ENCODE measurements around the gene SSTR5. TPM values are rescaled to one million over a fixed set of nuclear protein-coding genes. Genes with fewer than 3 reads are reported as not detected.
"Not testable (repeated sequence)": the region's sequence is repeated elsewhere in the genome, so short reads cannot be mapped to it uniquely, and the experiment has no call there.

SSTR5 gene
- total RNA-seq (2014; rRNA removed; shearing (Covaris generic)): not detected in 2 replicates

- Histone ChIP-seq H3K9me3 (replicated peaks) (no peaks in the 10 kb centered on the region), H3K4me1 (replicated peaks) (no peaks in the 10 kb centered on the region), H3K4me3 (no peak within 1 kb of the TSS), H3K27me3 (replicated peaks) (peaks cover 81% of the 10 kb centered on the region), H3K27ac (no peak within 1 kb of the TSS), H3K36me3 (no peaks in the 10 kb centered on the region)
- DNase-seq (ENCODE audit: low read depth in 1 of 2, low spot score in 2 of 2): no peak
Observed at GRCh38 chr16:1072526-1073261, at the start of gene SSTR5. SSTR5 (plus strand) TSS chr16:1072747; CDS start chr16:1078869, 6,122 bp downstream.

DNA sequence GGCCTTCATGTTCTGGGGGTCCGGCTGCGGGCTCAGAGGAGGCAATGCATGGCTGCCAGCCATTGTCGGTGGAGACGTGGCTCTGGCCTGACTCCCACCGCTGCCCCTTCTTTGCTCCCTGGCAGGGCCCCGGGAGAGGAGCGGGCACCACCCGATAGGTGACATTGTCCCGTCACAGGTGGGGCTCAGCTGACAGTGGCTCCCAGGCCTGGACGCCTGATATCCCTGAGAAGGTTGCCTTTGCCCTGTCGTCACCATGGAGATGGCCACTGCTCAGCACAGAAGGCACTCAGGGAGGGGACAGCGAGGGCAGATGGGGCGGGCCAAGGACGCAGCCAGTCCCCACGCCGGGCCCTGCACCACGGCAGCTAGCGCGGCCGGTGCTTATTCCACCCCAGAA, 48.4 kb upstream of the SSTR5 start:
- no peak overlapping the region for H3K27ac ChIP-seq
- H3K4me3 ChIP-seq: no peak overlapping the region
- H3K9me3 ChIP-seq (replicated peaks): no peaks in the 10 kb centered on the region
- no peak for DNase-seq (ENCODE audit: low read depth in 1 of 2, low spot score in 2 of 2)
- peaks cover 15% of the 10 kb centered on the region for H3K4me1 ChIP-seq (replicated peaks)
- H3K27me3 ChIP-seq (replicated peaks): peaks cover 79% of the 10 kb centered on the region
- no peaks in the 10 kb centered on the region for H3K36me3 ChIP-seq

- H3K4me1 ChIP-seq (replicated peaks); H3K9me3 ChIP-seq (replicated peaks); H3K27ac ChIP-seq; H3K4me3 ChIP-seq; DNase-seq (ENCODE audit: low read depth in 1 of 2, low spot score in 2 of 2); H3K36me3 ChIP-seq: not testable (repeated sequence)
- peaks cover 77% of the 10 kb centered on the region for H3K27me3 ChIP-seq (replicated peaks)
Observed at GRCh38 chr16:1025183-1025809, 47.3 kb upstream of the SSTR5 start.

GRCh38 chr16:1026057-1026783, 46.3 kb upstream of the SSTR5 start:
- no peak overlapping the region for H3K27ac ChIP-seq
- H3K4me1 ChIP-seq (replicated peaks): peaks cover 4% of the 10 kb centered on the region
- peaks cover 74% of the 10 kb centered on the region for H3K27me3 ChIP-seq (replicated peaks)
- no peaks in the 10 kb centered on the region for H3K36me3 ChIP-seq
- H3K9me3 ChIP-seq (replicated peaks): no peaks in the 10 kb centered on the region
- H3K4me3 ChIP-seq: no peak overlapping the region
- no peak for DNase-seq (ENCODE audit: low read depth in 1 of 2, low spot score in 2 of 2)

DNA sequence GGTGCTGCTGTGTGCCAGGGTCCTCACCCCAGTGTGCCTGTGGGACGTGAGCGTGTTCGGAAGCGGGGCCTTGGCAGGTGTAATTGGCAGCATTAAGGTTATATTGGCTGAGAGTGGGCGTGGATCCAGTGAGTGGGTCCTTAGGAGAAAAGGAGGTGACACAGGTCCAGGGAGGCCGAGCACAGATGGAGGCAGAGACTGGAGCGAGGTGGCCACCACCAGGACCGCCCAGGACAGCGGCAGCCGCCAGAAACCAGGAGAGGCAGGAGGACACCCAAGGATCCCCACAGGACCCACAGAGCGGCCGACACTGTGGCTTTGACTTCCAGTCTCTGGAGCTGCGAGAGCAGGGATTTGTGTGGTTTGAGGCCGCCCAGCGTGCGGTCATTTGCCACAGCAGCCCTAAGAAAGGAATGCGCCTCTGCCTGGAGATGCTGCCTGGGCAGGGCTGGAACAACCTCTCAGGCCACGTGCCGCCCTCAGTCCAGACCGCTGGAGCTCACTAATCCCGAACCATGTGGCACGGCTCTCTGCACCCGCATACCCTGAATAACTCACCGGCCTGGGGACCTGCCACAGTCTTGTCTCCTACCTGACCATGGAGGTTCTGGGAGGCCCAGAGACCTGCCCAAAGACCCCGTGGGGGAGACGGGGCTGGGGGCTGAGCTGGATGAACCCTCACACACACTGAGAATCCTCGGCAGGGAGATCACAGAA, 45.6 kb upstream of the SSTR5 start:
- Histone ChIP-seq H3K27ac (no peak overlapping the region), H3K4me1 (replicated peaks) (peaks cover 4% of the 10 kb centered on the region), H3K27me3 (replicated peaks) (peaks cover 67% of the 10 kb centered on the region), H3K4me3 (no peak overlapping the region), H3K9me3 (replicated peaks) (no peaks in the 10 kb centered on the region), H3K36me3 (no peaks in the 10 kb centered on the region)
- DNase-seq (ENCODE audit: low read depth in 1 of 2, low spot score in 2 of 2): no peak

- Histone ChIP-seq H3K4me1 (replicated peaks) (peaks cover 4% of the 10 kb centered on the region), H3K4me3 (no peak overlapping the region), H3K9me3 (replicated peaks) (no peaks in the 10 kb centered on the region), H3K27ac (no peak overlapping the region), H3K27me3 (replicated peaks) (peaks cover 62% of the 10 kb centered on the region), H3K36me3 (no peaks in the 10 kb centered on the region)
- DNase-seq (ENCODE audit: low read depth in 1 of 2, low spot score in 2 of 2): no peak
Observed at GRCh38 chr16:1027501-1027815, 45.1 kb upstream of the SSTR5 start.

GRCh38 chr16:1028056-1028455, 44.5 kb upstream of the SSTR5 start:
- Histone ChIP-seq H3K36me3 (no peaks in the 10 kb centered on the region), H3K4me1 (replicated peaks) (peaks cover 4% of the 10 kb centered on the region), H3K4me3 (no peak overlapping the region), H3K27me3 (replicated peaks) (peaks cover 59% of the 10 kb centered on the region), H3K27ac (no peak overlapping the region), H3K9me3 (replicated peaks) (no peaks in the 10 kb centered on the region)
- no peak for DNase-seq (ENCODE audit: low read depth in 1 of 2, low spot score in 2 of 2)

GRCh38 chr16:1028524-1029258, 43.9 kb upstream of the SSTR5 start:
- H3K27me3 ChIP-seq (replicated peaks): peaks cover 52% of the 10 kb centered on the region
- H3K9me3 ChIP-seq (replicated peaks): no peaks in the 10 kb centered on the region
- no peak overlapping the region for H3K27ac ChIP-seq
- H3K4me1 ChIP-seq (replicated peaks): peaks cover 4% of the 10 kb centered on the region
- no peak for DNase-seq (ENCODE audit: low read depth in 1 of 2, low spot score in 2 of 2)
- no peak overlapping the region for H3K4me3 ChIP-seq
- no peaks in the 10 kb centered on the region for H3K36me3 ChIP-seq

GRCh38 chr16:1029259-1029545, 43.3 kb upstream of the SSTR5 start:
- H3K27ac ChIP-seq: no peak overlapping the region
- DNase-seq (ENCODE audit: low read depth in 1 of 2, low spot score in 2 of 2): no peak
- no peaks in the 10 kb centered on the region for H3K36me3 ChIP-seq
- no peaks in the 10 kb centered on the region for H3K9me3 ChIP-seq (replicated peaks)
- H3K4me1 ChIP-seq (replicated peaks): peaks cover 4% of the 10 kb centered on the region
- H3K27me3 ChIP-seq (replicated peaks): peaks cover 47% of the 10 kb centered on the region
- no peak overlapping the region for H3K4me3 ChIP-seq

- no peaks in the 10 kb centered on the region for H3K9me3 ChIP-seq (replicated peaks)
Observed at GRCh38 chr16:1030473-1030901, 42.1 kb upstream of the SSTR5 start.

GRCh38 chr16:1031666-1032065, 40.9 kb upstream of the SSTR5 start:
- DNase-seq (ENCODE audit: low read depth in 1 of 2, low spot score in 2 of 2): no peak
- Histone ChIP-seq H3K27me3 (replicated peaks) (peaks cover 48% of the 10 kb centered on the region), H3K4me3 (no peak overlapping the region), H3K27ac (no peak overlapping the region), H3K36me3 (no peaks in the 10 kb centered on the region), H3K4me1 (replicated peaks) (peaks cover 5% of the 10 kb centered on the region), H3K9me3 (replicated peaks) (no peaks in the 10 kb centered on the region)

More at GRCh38 chr16:1030473-1030901, 42.1 kb upstream of the SSTR5 start:
- DNase-seq (ENCODE audit: low read depth in 1 of 2, low spot score in 2 of 2): no peak
- no peak overlapping the region for H3K27ac ChIP-seq
- H3K4me1 ChIP-seq (replicated peaks): peaks cover 4% of the 10 kb centered on the region
- no peak overlapping the region for H3K4me3 ChIP-seq
- H3K27me3 ChIP-seq (replicated peaks): peaks cover 44% of the 10 kb centered on the region
- no peaks in the 10 kb centered on the region for H3K36me3 ChIP-seq

DNA sequence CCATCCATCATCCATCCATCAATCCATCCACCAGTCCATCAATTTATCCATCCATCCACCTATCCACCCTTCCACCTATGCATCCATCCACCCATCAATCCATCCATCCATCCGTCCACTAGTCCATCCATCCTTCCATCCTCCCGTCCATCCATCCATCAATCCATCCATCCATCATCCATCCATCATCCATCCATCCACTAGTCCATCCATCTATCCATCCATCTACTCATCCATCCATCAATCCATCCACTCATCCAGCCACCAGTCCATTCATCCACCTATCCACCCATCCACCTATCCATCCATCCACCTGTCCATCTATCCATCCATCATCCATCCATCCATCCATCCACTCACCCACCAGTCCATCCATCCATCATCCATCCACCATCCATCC, 39.9 kb upstream of the SSTR5 start:
- peaks cover 5% of the 10 kb centered on the region for H3K4me1 ChIP-seq (replicated peaks)
- no peaks in the 10 kb centered on the region for H3K9me3 ChIP-seq (replicated peaks)
- no peak overlapping the region for H3K27ac ChIP-seq
- peaks cover 46% of the 10 kb centered on the region for H3K27me3 ChIP-seq (replicated peaks)
- H3K36me3 ChIP-seq: no peaks in the 10 kb centered on the region
- DNase-seq (ENCODE audit: low read depth in 1 of 2, low spot score in 2 of 2): no peak
- H3K4me3 ChIP-seq: no peak overlapping the region

DNA sequence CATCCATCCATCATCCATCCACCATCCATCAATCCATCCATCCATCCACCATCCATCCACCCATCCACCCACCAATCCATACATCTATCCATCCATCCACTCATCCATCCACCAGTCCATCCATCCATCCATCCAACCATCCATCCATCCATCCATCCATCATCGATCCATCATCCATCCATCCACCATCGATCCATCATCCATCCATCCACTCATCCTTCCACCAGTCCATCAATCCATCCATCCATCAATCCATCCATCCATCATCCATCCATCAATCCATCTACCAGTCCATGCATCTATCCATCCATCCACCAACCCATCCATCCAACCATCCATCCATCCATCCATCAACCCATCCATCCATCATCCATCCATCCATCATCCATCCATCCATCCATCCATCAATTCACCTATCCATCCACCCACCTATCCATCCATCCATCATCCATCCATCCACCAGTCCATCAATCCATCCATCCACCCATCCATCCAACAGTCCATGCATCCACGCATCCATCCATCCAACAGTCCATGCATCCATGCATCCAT, 39.3 kb upstream of the SSTR5 start:
- peaks cover 46% of the 10 kb centered on the region for H3K27me3 ChIP-seq (replicated peaks)
- H3K4me3 ChIP-seq: no peak overlapping the region
- DNase-seq (ENCODE audit: low read depth in 1 of 2, low spot score in 2 of 2): no peak
- H3K36me3 ChIP-seq: no peaks in the 10 kb centered on the region
- peaks cover 5% of the 10 kb centered on the region for H3K4me1 ChIP-seq (replicated peaks)
- no peak overlapping the region for H3K27ac ChIP-seq
- no peaks in the 10 kb centered on the region for H3K9me3 ChIP-seq (replicated peaks)
